ENCODE results near the gene ADARB2. TPM values are rescaled to one million over a fixed set of nuclear protein-coding genes. Genes with fewer than 3 reads are reported as not detected.

The ADARB2 gene
- total RNA-seq, 2 experiments from 2014 or later: 1.3 to 1.4 TPM

- Mint-ChIP-seq H3K27ac (no peak overlapping the region), H3K4me3 (no peak overlapping the region), H3K27me3 (ENCODE audit: low read depth) (peaks cover 9% of the 10 kb centered on the region), H3K36me3 (ENCODE audit: low read depth) (no peaks in the 10 kb centered on the region), H3K4me1 (ENCODE audit: low read depth) (no peaks in the 10 kb centered on the region), H3K9me3 (no peaks in the 10 kb centered on the region)
- CTCF ChIA-PET: no interaction called here
- intact Hi-C loops (cut with micrococcal nuclease): no loop called here
- no peak for DNase-seq
Measured at GRCh38 chr10:1556496-1556895, 180.8 kb downstream of the ADARB2 start.

- no peak overlapping the region for H3K27ac Mint-ChIP-seq
- CTCF ChIA-PET: no interaction called here
- no peaks in the 10 kb centered on the region for H3K9me3 Mint-ChIP-seq
- intact Hi-C loops (cut with micrococcal nuclease): no loop called here
- no peak overlapping the region for H3K4me3 Mint-ChIP-seq
- H3K36me3 Mint-ChIP-seq (ENCODE audit: low read depth): no peaks in the 10 kb centered on the region
- no peaks in the 10 kb centered on the region for H3K4me1 Mint-ChIP-seq (ENCODE audit: low read depth)
- H3K27me3 Mint-ChIP-seq (ENCODE audit: low read depth): peaks cover 5% of the 10 kb centered on the region
- no peak for DNase-seq
Measured at GRCh38 chr10:1553951-1554350, 183.4 kb downstream of the ADARB2 start.

- H3K36me3 Mint-ChIP-seq (ENCODE audit: low read depth): no peaks in the 10 kb centered on the region
Measured at GRCh38 chr10:1552881-1553670, 184.2 kb downstream of the ADARB2 start.

DNA sequence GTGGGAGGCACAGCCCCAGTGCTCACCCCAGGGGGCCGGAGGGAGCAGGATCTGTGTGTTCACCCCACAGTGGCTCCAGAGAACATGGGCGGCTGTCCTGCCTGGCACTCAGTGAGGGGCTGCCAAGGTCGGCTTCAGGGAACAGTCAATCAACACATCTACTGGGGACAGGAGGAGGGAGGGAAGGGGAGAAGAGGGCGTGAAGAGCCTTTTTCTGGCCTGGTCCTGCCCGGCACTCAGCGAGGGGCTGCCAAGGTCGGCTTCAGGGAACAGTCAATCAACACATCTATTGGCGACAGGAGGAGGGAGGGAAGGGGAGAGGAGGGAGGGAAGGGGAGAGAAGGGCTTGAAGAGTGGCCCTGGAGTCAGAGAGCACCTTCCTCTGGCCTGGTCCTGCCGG, 184.9 kb downstream of the ADARB2 start:
- H3K9me3 Mint-ChIP-seq: no peaks in the 10 kb centered on the region
- CTCF ChIA-PET: no interaction called here
- H3K4me1 Mint-ChIP-seq (ENCODE audit: low read depth): no peaks in the 10 kb centered on the region
- no peak overlapping the region for H3K4me3 Mint-ChIP-seq
- DNase-seq: no peak
- intact Hi-C loops (cut with micrococcal nuclease): no loop called here
- no peaks in the 10 kb centered on the region for H3K36me3 Mint-ChIP-seq (ENCODE audit: low read depth)
- H3K27ac Mint-ChIP-seq: no peak overlapping the region
- H3K27me3 Mint-ChIP-seq (ENCODE audit: low read depth): peaks cover 3% of the 10 kb centered on the region

More at GRCh38 chr10:1552881-1553670, 184.2 kb downstream of the ADARB2 start:
- no peak overlapping the region for H3K27ac Mint-ChIP-seq
- H3K27me3 Mint-ChIP-seq (ENCODE audit: low read depth): peaks cover 3% of the 10 kb centered on the region
- no peak for DNase-seq
- H3K9me3 Mint-ChIP-seq: no peaks in the 10 kb centered on the region
- no peak overlapping the region for H3K4me3 Mint-ChIP-seq
- intact Hi-C loops (cut with micrococcal nuclease): no loop called here
- CTCF ChIA-PET: no interaction called here
- no peaks in the 10 kb centered on the region for H3K4me1 Mint-ChIP-seq (ENCODE audit: low read depth)

DNA sequence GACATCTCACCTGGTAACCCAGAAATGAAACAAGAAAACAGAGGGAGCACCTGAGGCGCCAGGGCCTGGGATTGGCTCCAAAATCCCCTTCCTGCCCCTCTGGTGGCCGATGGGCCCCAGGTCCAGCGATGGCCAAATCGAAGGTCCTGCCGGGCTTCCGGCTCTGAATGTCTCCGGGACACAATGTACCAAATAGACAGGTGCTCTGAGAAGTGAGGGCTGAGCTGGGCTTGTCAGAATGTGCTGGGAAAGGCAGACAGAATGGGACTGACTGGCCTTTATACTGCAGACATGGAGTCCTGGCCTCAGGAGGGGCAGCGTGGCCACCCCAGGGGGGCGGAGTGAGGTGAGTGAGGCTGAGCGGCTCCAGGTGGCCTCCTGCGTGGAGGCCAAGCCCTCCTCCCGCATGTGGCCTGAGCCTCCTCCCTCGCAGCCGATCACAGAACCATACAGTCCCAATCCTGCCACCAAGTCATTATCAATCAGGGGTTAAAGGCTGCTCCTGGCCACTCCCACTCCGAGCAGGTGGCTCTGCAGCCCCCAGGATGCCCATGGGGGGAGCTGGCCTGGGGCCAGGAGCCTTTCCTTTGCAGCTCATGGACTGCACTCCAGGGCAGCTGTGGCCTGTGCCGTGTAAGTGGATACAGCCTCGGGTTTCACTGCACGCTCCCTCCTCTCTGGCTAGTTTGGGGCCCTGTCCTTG, 185.5 kb downstream of the ADARB2 start:
- Mint-ChIP-seq H3K27ac (no peak overlapping the region), H3K4me1 (ENCODE audit: low read depth) (no peaks in the 10 kb centered on the region), H3K9me3 (no peaks in the 10 kb centered on the region), H3K4me3 (no peak overlapping the region), H3K27me3 (ENCODE audit: low read depth) (no peaks in the 10 kb centered on the region), H3K36me3 (ENCODE audit: low read depth) (no peaks in the 10 kb centered on the region)
- CTCF ChIA-PET: no interaction called here
- DNase-seq: no peak
- intact Hi-C loops (cut with micrococcal nuclease): no loop called here

GRCh38 chr10:1550616-1551015, 186.7 kb downstream of the ADARB2 start:
- intact Hi-C loops (cut with micrococcal nuclease): no loop called here
- no peaks in the 10 kb centered on the region for H3K36me3 Mint-ChIP-seq (ENCODE audit: low read depth)
- no peaks in the 10 kb centered on the region for H3K27me3 Mint-ChIP-seq (ENCODE audit: low read depth)
- no peak overlapping the region for H3K27ac Mint-ChIP-seq
- CTCF ChIA-PET: no interaction called here
- no peak overlapping the region for H3K4me3 Mint-ChIP-seq
- no peaks in the 10 kb centered on the region for H3K9me3 Mint-ChIP-seq
- H3K4me1 Mint-ChIP-seq (ENCODE audit: low read depth): no peaks in the 10 kb centered on the region
- no peak for DNase-seq

DNA sequence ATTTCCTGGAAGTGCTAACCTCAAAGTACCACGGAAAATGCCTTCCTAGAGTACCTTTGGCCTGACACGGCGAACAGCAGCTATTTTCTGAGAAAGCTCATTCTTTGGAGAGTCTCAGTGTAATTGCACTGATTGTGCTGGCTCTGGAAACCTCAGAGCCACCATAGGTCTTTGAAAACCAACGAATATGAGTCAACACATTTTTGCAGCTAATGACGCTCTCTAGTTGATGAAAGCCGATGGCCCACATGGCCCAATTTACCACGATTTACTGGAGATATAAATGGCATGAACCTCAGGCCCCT, 187.1 kb downstream of the ADARB2 start:
- Mint-ChIP-seq H3K27ac (no peak overlapping the region), H3K27me3 (ENCODE audit: low read depth) (no peaks in the 10 kb centered on the region), H3K4me3 (no peak overlapping the region), H3K9me3 (no peaks in the 10 kb centered on the region), H3K4me1 (ENCODE audit: low read depth) (no peaks in the 10 kb centered on the region), H3K36me3 (ENCODE audit: low read depth) (no peaks in the 10 kb centered on the region)
- no peak for DNase-seq
- CTCF ChIA-PET: no interaction called here
- intact Hi-C loops (cut with micrococcal nuclease): no loop called here

DNA sequence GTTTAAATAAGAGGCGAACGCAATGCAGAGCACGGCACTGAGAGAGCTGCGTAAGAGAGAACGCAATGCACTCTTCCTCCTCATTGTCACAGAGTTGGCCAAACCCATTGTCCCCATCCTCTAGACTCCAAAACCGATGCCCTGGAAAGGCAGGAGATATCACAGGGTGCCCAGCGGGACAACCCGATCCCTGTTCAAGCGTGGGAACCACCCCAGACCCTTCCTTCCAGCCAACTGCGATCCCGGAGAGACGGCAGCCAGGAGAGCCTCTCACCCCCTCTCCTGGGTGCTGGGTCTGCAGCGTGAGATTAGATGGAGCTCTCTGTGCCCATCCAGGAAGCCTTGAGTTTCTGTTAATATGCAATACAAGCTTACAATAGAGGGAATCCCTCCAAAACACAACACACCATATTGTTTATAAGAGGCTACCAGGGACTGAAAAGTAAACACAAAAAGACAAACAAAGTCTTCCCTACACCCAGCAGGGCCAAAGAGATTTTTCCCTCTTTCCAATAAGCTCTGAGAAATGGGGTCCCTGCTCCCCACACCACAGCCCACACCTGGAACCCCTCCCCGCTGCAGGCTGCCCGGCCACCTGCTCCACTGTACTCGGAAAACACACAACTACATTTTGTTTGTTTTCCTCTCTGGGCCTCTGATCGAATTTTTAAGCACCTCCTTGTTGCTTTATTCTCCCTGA, 187.6 kb downstream of the ADARB2 start:
- CTCF ChIA-PET: no interaction called here
- Mint-ChIP-seq H3K27ac (no peak overlapping the region), H3K4me3 (no peak overlapping the region), H3K27me3 (ENCODE audit: low read depth) (no peaks in the 10 kb centered on the region), H3K9me3 (no peaks in the 10 kb centered on the region), H3K36me3 (ENCODE audit: low read depth) (no peaks in the 10 kb centered on the region), H3K4me1 (ENCODE audit: low read depth) (no peaks in the 10 kb centered on the region)
- DNase-seq: no peak
- intact Hi-C loops (cut with micrococcal nuclease): no loop called here

- H3K4me3 Mint-ChIP-seq: no peak overlapping the region
- DNase-seq: no peak
- no peaks in the 10 kb centered on the region for H3K27me3 Mint-ChIP-seq (ENCODE audit: low read depth)
- intact Hi-C loops (cut with micrococcal nuclease): no loop called here
- no peaks in the 10 kb centered on the region for H3K9me3 Mint-ChIP-seq
- CTCF ChIA-PET: no interaction called here
- no peaks in the 10 kb centered on the region for H3K36me3 Mint-ChIP-seq (ENCODE audit: low read depth)
- no peaks in the 10 kb centered on the region for H3K4me1 Mint-ChIP-seq (ENCODE audit: low read depth)
- H3K27ac Mint-ChIP-seq: no peak overlapping the region
Measured at GRCh38 chr10:1548596-1548995, 188.7 kb downstream of the ADARB2 start.

GRCh38 chr10:1548146-1548545, 189.2 kb downstream of the ADARB2 start:
- no peak for DNase-seq
- no peak overlapping the region for H3K27ac Mint-ChIP-seq
- intact Hi-C loops (cut with micrococcal nuclease): no loop called here
- CTCF ChIA-PET: no interaction called here
- no peaks in the 10 kb centered on the region for H3K4me1 Mint-ChIP-seq (ENCODE audit: low read depth)
- no peak overlapping the region for H3K4me3 Mint-ChIP-seq
- no peaks in the 10 kb centered on the region for H3K36me3 Mint-ChIP-seq (ENCODE audit: low read depth)
- no peaks in the 10 kb centered on the region for H3K27me3 Mint-ChIP-seq (ENCODE audit: low read depth)
- no peaks in the 10 kb centered on the region for H3K9me3 Mint-ChIP-seq

GRCh38 chr10:1546431-1547110, 190.8 kb downstream of the ADARB2 start:
- Mint-ChIP-seq H3K27ac (no peak overlapping the region), H3K27me3 (ENCODE audit: low read depth) (no peaks in the 10 kb centered on the region), H3K36me3 (ENCODE audit: low read depth) (no peaks in the 10 kb centered on the region), H3K4me3 (no peak overlapping the region), H3K4me1 (ENCODE audit: low read depth) (no peaks in the 10 kb centered on the region), H3K9me3 (no peaks in the 10 kb centered on the region)
- CTCF ChIA-PET: no interaction called here
- intact Hi-C loops (cut with micrococcal nuclease): no loop called here
- no peak for DNase-seq

- H3K4me1 Mint-ChIP-seq (ENCODE audit: low read depth): no peaks in the 10 kb centered on the region
- no peak for DNase-seq
- CTCF ChIA-PET: interaction anchor here (0.6 kb wide), 1 partner anchor 1394 kb away, joined by 3 read pairs; no protein-coding TSS in a partner anchor
- H3K9me3 Mint-ChIP-seq: no peaks in the 10 kb centered on the region
- no peaks in the 10 kb centered on the region for H3K27me3 Mint-ChIP-seq (ENCODE audit: low read depth)
- H3K27ac Mint-ChIP-seq: no peak overlapping the region
- intact Hi-C loops (cut with micrococcal nuclease): no loop called here
- no peak overlapping the region for H3K4me3 Mint-ChIP-seq
- H3K36me3 Mint-ChIP-seq (ENCODE audit: low read depth): no peaks in the 10 kb centered on the region
Measured at GRCh38 chr10:1545524-1545923, 191.8 kb downstream of the ADARB2 start.

Measured in activated naive CD4-positive, alpha-beta T cell treated with anti-CD3 and anti-CD28 coated beads for 36 hours (primary cell).